Common myeloid progenitor, CD34-positive (primary cell): ENCODE data around the gene RIC8A.

Experiments
- CTCF ChIA-PET: fragments of 350-600 bp; sonication (Branson Sonifier 250); formaldehyde crosslinking; loops from one replicate; lab custom pipeline; 2021; ENCODE audit warnings: antibody characterized with exemption; lab: Charles Lee
- POLR2A ChIA-PET: fragments of 350-600 bp; sonication (Branson Sonifier 250); formaldehyde crosslinking; loops from one replicate; lab custom pipeline; 2021; ENCODE audit warnings: antibody characterized with exemption; lab: Charles Lee
- DNase-seq, 3 donors: peaks; one replicate each; pipeline versions ENCODE4 v3.0.0 to v3.0.0-alpha.2; 2013
- H3K27ac ChIP-seq, 2 experiments: 1 replicate in 1 of 2; 2 replicates in 1 of 2; pipeline ENCODE4 v1.7.0; 2013; ENCODE audit warnings: inconsistent platforms in 2 of 2, low read length in 2 of 2, mild to moderate bottlenecking in 2 of 2, low read depth in 1 of 2, moderate library complexity in 1 of 2; ENCODE audit not compliant: severe bottlenecking in 2 of 2, insufficient read depth in 1 of 2, poor library complexity in 1 of 2
- H3K27me3 ChIP-seq, 5 experiments: replicated peaks in 2 of 5; 1 replicate in 3 of 5; 2 replicates in 2 of 5; pipeline versions ENCODE4 v1.6.1 to v1.7.0; 2013; ENCODE audit warnings: low read length in 4 of 5, mild to moderate bottlenecking in 2 of 5, moderate library complexity in 2 of 5, inconsistent platforms in 1 of 5; ENCODE audit not compliant: insufficient read depth in 5 of 5, control insufficient read depth in 4 of 5
- H3K36me3 ChIP-seq, 4 experiments: 1 replicate in 2 of 4; 2 replicates in 2 of 4; pipeline versions ENCODE4 v1.6.1 to v1.7.0; 2013; ENCODE audit warnings: low read length in 3 of 4, control low read depth in 1 of 4, mild to moderate bottlenecking in 1 of 4; ENCODE audit not compliant: control insufficient read depth in 4 of 4, insufficient read depth in 4 of 4
- H3K4me1 ChIP-seq, 4 experiments: 1 replicate in 3 of 4; 2 replicates in 1 of 4; pipeline versions ENCODE4 v1.6.1 to v1.7.1; 2013; ENCODE audit warnings: low read length in 3 of 4, mild to moderate bottlenecking in 3 of 4, control low read depth in 1 of 4, inconsistent platforms in 1 of 4, moderate library complexity in 1 of 4; ENCODE audit not compliant: control insufficient read depth in 4 of 4, insufficient read depth in 4 of 4; ENCODE audit errors: control extremely low read depth in 1 of 4
- H3K4me3 ChIP-seq, 7 experiments: 1 replicate in 4 of 7; 2 replicates in 3 of 7; pipeline versions ENCODE4 v1.5.1 to v1.7.0; 2013; ENCODE audit warnings: mild to moderate bottlenecking in 7 of 7, low read length in 6 of 7, moderate library complexity in 6 of 7, inconsistent platforms in 2 of 7, low read depth in 2 of 7, control low read depth in 1 of 7; ENCODE audit not compliant: insufficient read depth in 4 of 7, control insufficient read depth in 1 of 7; ENCODE audit errors: extremely low read depth in 1 of 7
- H3K9me3 ChIP-seq, 5 experiments: 1 replicate in 4 of 5; 2 replicates in 1 of 5; pipeline versions ENCODE4 v1.6.1 to v1.7.1; 2013; ENCODE audit warnings: low read length in 4 of 5, mild to moderate bottlenecking in 2 of 5, inconsistent platforms in 1 of 5, low read depth in 1 of 5, moderate library complexity in 1 of 5; ENCODE audit not compliant: control insufficient read depth in 4 of 5, insufficient read depth in 2 of 5; ENCODE audit errors: control extremely low read depth in 1 of 5
- WGBS: methylation state at CpG from one replicate; pipeline ENCODE4 v1.1.5; 2013; ENCODE audit not compliant: insufficient coverage; 5-methylcytosine and 5-hydroxymethylcytosine counted together

The RIC8A gene

DNA sequence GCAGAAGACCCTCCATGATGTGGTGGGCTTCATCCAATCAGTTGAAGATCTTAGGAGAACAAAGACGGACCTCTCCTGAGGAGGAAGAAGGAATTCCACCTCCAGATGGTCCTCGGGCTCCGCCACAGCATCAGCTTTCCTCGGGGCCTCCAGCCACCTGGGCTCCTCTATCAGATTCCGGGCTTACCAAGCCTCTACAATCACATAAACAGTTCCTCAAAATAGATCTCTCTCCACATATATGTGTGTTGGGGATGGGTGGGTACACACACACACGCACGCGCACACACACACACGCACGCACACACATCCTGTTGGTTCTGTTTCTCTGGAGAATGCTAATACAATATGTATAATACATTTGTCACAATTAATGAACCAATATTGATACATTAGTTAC lies 51.9 kb downstream of the RIC8A start:
- WGBS: 86% methylated on average over 1 of the region's 10 CpGs
- Histone ChIP-seq H3K4me3 (no peak overlapping the region), H3K27me3 (no peaks in the 10 kb centered on the region), H3K4me1 (peaks cover 0 to 20% (median 5%) of the 10 kb centered on the region in 4 experiments), H3K27ac (no peak overlapping the region), H3K9me3 (peaks cover 0 to 6% (median 0%) of the 10 kb centered on the region in 5 experiments), H3K36me3 (no peaks in the 10 kb centered on the region)
- ChIA-PET CTCF (interaction anchor here (1.5 to 4.3 kb wide), 4 partner anchors 9 to 54 kb away, joined by 3 to 31 read pairs (median 6); partner anchors contain the start of gene PSMD13), POLR2A (no interaction called here)
- peak in 2 of 3 donors; percentile 59 for DNase-seq

DNA sequence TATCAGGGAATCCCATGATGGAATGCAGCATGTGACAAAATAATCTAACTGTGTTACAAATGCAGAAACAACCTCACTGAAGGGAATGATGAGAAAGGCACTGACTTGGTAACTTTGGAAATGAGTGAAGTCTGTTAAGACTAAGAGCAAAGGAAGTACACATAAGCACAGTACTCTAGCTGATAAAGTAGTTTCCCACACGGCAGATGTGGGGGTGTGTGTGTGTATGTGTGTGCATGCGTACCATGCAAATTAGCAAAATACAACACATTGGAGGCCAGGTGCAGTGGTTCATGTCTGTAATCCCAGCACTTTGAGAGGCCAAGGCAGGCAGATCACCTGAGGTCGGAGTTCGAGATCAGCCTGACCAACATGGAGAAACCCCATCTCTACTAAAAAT lies 54.1 kb downstream of the RIC8A start:
- Histone ChIP-seq H3K27ac (no peak overlapping the region), H3K4me1 (peaks cover 0 to 17% (median 5%) of the 10 kb centered on the region in 4 experiments), H3K9me3 (peaks cover 0 to 6% (median 0%) of the 10 kb centered on the region in 5 experiments), H3K4me3 (no peak overlapping the region), H3K27me3 (no peaks in the 10 kb centered on the region), H3K36me3 (no peaks in the 10 kb centered on the region)
- WGBS: 92% methylated on average over 2 of the region's 4 CpGs
- ChIA-PET CTCF (interaction anchor here (0.9 to 4.3 kb wide), 4 partner anchors 11 to 44 kb away, joined by 3 to 31 read pairs (median 4); no protein-coding TSS in a partner anchor), POLR2A (no interaction called here)
- no peak for DNase-seq
